ENCODE results near the gene SLC39A8. TPM values are rescaled to one million over a fixed set of nuclear protein-coding genes. Genes with fewer than 3 reads are reported as not detected.
A peak's percentile ranks its signal among the peaks of the same experiment; 100 is the strongest.

Gene SLC39A8
- total and polyA plus RNA-seq, 2 donors from 2014 or later: 7.1 to 19.7 TPM

DNA sequence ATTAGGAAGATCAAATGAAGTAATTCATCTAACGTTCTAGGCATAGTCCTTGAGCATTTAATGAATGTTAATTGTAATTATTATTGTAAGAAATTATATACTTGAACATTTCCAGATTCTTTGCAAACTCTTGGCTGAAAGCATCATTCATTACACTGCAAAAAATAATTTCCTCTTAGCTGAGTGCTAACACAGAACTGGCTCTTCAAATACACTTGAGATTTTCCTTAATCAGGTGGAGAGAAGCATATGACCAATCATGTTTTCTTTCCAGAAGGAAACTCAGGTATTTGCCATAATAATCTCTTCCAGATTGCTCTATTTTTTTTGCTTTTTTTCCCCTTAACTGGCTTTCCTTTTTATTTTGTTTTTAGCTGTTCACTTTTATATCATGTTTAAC, 42.5 kb downstream of the SLC39A8 start:
- H3K9me3 ChIP-seq (ENCODE audit: control insufficient read depth in 2 of 3, insufficient read depth in 1 of 3, low read length in 3 of 3): no peaks in the 10 kb centered on the region
- no peaks in the 10 kb centered on the region for H3K36me3 ChIP-seq (ENCODE audit: control insufficient read depth in 2 of 3, insufficient read depth in 3 of 3, low read length in 3 of 3)
- H3K4me3 ChIP-seq (ENCODE audit: low read length in 3 of 3): no peak overlapping the region
- H3K27me3 ChIP-seq (ENCODE audit: control insufficient read depth, insufficient read depth, low read length): no peaks in the 10 kb centered on the region
- H3K9ac ChIP-seq (ENCODE audit: low read length in 3 of 3): no peak overlapping the region
- H3K4me1 ChIP-seq (ENCODE audit: control insufficient read depth in 2 of 3, insufficient read depth in 2 of 3, low read depth in 1 of 3, low read length in 3 of 3): no peaks in the 10 kb centered on the region
- FAIRE-seq (no peak), DNase-seq (no peak)
- intact Hi-C loops (cut with DNase I): no loop called here
- H3K27ac ChIP-seq (ENCODE audit: low read depth in 2 of 2, low read length in 2 of 2): no peak overlapping the region
- TF ChIP-seq, protein P1, sequence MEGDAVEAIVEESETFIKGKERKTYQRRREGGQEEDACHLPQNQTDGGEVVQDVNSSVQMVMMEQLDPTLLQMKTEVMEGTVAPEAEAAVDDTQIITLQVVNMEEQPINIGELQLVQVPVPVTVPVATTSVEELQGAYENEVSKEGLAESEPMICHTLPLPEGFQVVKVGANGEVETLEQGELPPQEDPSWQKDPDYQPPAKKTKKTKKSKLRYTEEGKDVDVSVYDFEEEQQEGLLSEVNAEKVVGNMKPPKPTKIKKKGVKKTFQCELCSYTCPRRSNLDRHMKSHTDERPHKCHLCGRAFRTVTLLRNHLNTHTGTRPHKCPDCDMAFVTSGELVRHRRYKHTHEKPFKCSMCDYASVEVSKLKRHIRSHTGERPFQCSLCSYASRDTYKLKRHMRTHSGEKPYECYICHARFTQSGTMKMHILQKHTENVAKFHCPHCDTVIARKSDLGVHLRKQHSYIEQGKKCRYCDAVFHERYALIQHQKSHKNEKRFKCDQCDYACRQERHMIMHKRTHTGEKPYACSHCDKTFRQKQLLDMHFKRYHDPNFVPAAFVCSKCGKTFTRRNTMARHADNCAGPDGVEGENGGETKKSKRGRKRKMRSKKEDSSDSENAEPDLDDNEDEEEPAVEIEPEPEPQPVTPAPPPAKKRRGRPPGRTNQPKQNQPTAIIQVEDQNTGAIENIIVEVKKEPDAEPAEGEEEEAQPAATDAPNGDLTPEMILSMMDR (IDR thresholded peaks at IDR 0.05; ENCODE audit: borderline replicate concordance, extremely low read depth, insufficient read depth): no peak

DNA sequence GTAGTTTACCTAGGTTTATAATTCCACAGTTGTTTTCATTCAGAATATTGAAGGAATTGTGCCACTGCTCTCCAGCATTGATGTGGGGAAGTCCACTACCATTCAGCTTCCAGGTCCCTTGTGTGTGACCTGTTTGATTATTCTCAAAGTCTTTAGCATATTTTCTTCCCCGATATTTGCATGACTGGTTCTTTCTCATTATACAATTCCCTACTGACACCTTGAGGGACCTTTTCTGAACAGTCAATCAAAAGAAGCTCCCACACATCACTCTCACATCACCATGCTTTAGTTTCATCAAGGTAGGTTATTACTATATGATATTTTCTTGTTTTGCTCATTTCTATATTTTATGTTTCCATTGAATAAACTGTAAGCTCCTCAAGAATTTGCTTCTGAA, 44.1 kb downstream of the SLC39A8 start:
- no peak overlapping the region for H3K4me3 ChIP-seq (ENCODE audit: low read length in 3 of 3)
- no peaks in the 10 kb centered on the region for H3K9me3 ChIP-seq (ENCODE audit: control insufficient read depth in 2 of 3, insufficient read depth in 1 of 3, low read length in 3 of 3)
- DNase-seq (no peak), FAIRE-seq (no peak)
- no peaks in the 10 kb centered on the region for H3K4me1 ChIP-seq (ENCODE audit: control insufficient read depth in 2 of 3, insufficient read depth in 2 of 3, low read depth in 1 of 3, low read length in 3 of 3)
- no peak overlapping the region for H3K9ac ChIP-seq (ENCODE audit: low read length in 3 of 3)
- no peaks in the 10 kb centered on the region for H3K36me3 ChIP-seq (ENCODE audit: control insufficient read depth in 2 of 3, insufficient read depth in 3 of 3, low read length in 3 of 3)
- TF ChIP-seq, protein P1 (IDR thresholded peaks at IDR 0.05; ENCODE audit: borderline replicate concordance, extremely low read depth, insufficient read depth): no peak
- intact Hi-C loops (cut with DNase I): no loop called here
- no peaks in the 10 kb centered on the region for H3K27me3 ChIP-seq (ENCODE audit: control insufficient read depth, insufficient read depth, low read length)
- H3K27ac ChIP-seq (ENCODE audit: low read depth in 2 of 2, low read length in 2 of 2): no peak overlapping the region

DNA sequence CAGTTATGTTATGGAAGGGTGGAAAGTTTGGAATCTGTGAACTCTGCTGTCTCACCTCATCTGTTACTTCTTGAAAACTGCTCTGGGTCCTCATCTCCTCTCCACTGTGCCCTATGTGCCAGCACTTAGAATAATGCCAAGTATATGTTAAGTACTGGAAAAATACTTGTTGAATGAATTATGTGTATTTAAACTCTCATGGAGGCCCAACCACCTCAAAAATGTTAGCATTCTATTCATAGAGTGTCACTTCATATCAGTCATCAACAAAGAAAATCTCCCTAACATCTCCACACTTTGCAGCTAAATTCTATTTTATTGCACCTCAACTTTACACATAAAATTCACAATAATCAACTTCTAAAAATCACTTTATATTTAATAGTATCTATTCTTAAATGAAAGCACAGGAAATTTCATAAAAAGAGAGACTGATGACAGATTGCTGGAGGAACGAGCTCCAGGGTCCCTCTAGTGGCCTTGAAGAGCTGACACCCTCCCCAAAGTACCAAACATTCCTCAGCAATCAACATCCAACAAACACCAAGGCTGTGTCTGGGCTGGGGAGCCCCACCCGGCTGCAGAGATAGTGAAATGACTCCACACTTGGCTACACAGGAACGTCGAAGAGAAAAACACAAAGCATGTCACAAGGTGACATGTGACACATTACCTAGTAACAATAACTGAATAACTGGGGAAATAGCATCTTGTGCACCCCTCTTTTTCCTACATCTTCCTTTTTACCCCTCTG, 45.8 kb downstream of the SLC39A8 start:
- H3K36me3 ChIP-seq (ENCODE audit: control insufficient read depth in 2 of 3, insufficient read depth in 3 of 3, low read length in 3 of 3): no peaks in the 10 kb centered on the region
- TF ChIP-seq, protein P1 (IDR thresholded peaks at IDR 0.05; ENCODE audit: borderline replicate concordance, extremely low read depth, insufficient read depth): peak; percentile 3
- no peak overlapping the region for H3K9ac ChIP-seq (ENCODE audit: low read length in 3 of 3)
- no peak overlapping the region for H3K27ac ChIP-seq (ENCODE audit: low read depth in 2 of 2, low read length in 2 of 2)
- no peaks in the 10 kb centered on the region for H3K9me3 ChIP-seq (ENCODE audit: control insufficient read depth in 2 of 3, insufficient read depth in 1 of 3, low read length in 3 of 3)
- no peak for FAIRE-seq
- H3K4me1 ChIP-seq (ENCODE audit: control insufficient read depth in 2 of 3, insufficient read depth in 2 of 3, low read depth in 1 of 3, low read length in 3 of 3): no peaks in the 10 kb centered on the region
- no peak overlapping the region for H3K4me3 ChIP-seq (ENCODE audit: low read length in 3 of 3)
- intact Hi-C loops (cut with DNase I): no loop called here
- H3K27me3 ChIP-seq (ENCODE audit: control insufficient read depth, insufficient read depth, low read length): no peaks in the 10 kb centered on the region
- peak in 3 of 5 donors; percentile 15 to 57 (median 32) for DNase-seq
